CD4-positive, alpha-beta T cell treated with Interleukin-2 at 100 ng/mL for 4 hours (primary cell): ENCODE measurements around the gene MICAL2.

Experiments used
- DNase-seq: peaks from one replicate; pipeline ENCODE4 v3.0.0-alpha.2; 2020; ENCODE audit warnings: low spot score

Gene MICAL2

GRCh38 chr11:12156301-12157140, 46.1 kb downstream of the MICAL2 start:
- no peak for DNase-seq

- DNase-seq: peak; percentile 68
Measured at GRCh38 chr11:12157241-12157661, 46.9 kb downstream of the MICAL2 start.

- no peak for DNase-seq
Measured at GRCh38 chr11:12158909-12159308, 48.5 kb downstream of the MICAL2 start.

GRCh38 chr11:12159351-12160099, 49.1 kb downstream of the MICAL2 start:
- DNase-seq: no peak

- DNase-seq: no peak
Measured at GRCh38 chr11:12160231-12160630, 49.8 kb downstream of the MICAL2 start.

- DNase-seq: no peak
Measured at GRCh38 chr11:12160680-12161079, 50.3 kb downstream of the MICAL2 start.

GRCh38 chr11:12161137-12161536, 50.7 kb downstream of the MICAL2 start:
- DNase-seq: no peak

- DNase-seq: no peak
Measured at GRCh38 chr11:12161603-12162350, 51.4 kb downstream of the MICAL2 start.

GRCh38 chr11:12162652-12163051, 52.3 kb downstream of the MICAL2 start:
- DNase-seq: no peak

- DNase-seq: no peak
Measured at GRCh38 chr11:12163181-12163941, 53.0 kb downstream of the MICAL2 start.

GRCh38 chr11:12164061-12165014, 53.9 kb downstream of the MICAL2 start:
- DNase-seq: no peak

- no peak for DNase-seq
Measured at GRCh38 chr11:12165237-12165875, 55.0 kb downstream of the MICAL2 start.

- no peak for DNase-seq
Measured at GRCh38 chr11:12166299-12167060, 56.1 kb downstream of the MICAL2 start.

GRCh38 chr11:12167061-12168000, 56.9 kb downstream of the MICAL2 start:
- peak; percentile 16 for DNase-seq

GRCh38 chr11:12168114-12168513, 57.7 kb downstream of the MICAL2 start:
- DNase-seq: no peak

GRCh38 chr11:12169822-12170221, 59.4 kb downstream of the MICAL2 start:
- no peak for DNase-seq

- DNase-seq: no peak
Measured at GRCh38 chr11:12170501-12170900, 60.1 kb downstream of the MICAL2 start.

GRCh38 chr11:12170984-12171383, 60.6 kb downstream of the MICAL2 start:
- DNase-seq: no peak
